Measurements from ENCODE around the gene QPRT. TPM values are rescaled to one million over a fixed set of nuclear protein-coding genes. Genes with fewer than 3 reads are reported as not detected.
"Not testable (repeated sequence)": the region's sequence is repeated elsewhere in the genome, so short reads cannot be mapped to it uniquely, and the experiment has no call there.

The QPRT gene
- total RNA-seq, 3 donors from 2014 or later (not counting 1 experiment from before 2014, with no cell fraction given): 2.5 to 6.3 (median 4.7) TPM

DNA sequence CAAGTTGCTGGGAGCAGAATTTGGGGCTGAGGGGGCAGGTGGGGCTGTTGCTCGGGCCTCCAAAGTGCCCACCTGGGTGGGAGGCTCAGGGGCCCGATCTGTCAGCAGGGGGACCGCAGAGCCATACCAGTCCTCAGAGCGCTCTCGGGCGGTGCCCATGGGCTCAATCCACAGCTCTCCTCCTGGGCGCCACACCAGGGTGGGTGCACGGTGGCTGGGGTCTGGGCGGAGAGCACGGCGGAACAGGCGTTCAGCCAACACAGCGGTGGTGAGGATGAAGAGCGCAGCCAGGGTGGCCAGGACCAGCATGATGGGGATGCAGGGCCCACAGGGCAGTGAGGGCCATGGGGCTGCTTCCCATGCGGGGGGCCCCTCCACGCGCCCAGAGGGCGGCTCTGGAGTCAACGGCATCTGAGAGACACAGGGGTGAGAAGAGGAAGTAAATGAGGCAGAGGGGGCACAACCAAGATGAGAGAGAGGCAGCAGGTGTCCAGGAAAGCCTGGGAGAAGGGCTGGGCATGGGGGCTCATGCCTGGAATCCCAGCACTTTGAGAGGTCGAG is 65.6 kb downstream of the QPRT start:
- TF ChIP-seq, protein P1, sequence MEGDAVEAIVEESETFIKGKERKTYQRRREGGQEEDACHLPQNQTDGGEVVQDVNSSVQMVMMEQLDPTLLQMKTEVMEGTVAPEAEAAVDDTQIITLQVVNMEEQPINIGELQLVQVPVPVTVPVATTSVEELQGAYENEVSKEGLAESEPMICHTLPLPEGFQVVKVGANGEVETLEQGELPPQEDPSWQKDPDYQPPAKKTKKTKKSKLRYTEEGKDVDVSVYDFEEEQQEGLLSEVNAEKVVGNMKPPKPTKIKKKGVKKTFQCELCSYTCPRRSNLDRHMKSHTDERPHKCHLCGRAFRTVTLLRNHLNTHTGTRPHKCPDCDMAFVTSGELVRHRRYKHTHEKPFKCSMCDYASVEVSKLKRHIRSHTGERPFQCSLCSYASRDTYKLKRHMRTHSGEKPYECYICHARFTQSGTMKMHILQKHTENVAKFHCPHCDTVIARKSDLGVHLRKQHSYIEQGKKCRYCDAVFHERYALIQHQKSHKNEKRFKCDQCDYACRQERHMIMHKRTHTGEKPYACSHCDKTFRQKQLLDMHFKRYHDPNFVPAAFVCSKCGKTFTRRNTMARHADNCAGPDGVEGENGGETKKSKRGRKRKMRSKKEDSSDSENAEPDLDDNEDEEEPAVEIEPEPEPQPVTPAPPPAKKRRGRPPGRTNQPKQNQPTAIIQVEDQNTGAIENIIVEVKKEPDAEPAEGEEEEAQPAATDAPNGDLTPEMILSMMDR (IDR thresholded peaks at IDR 0.05): no peak
- Mint-ChIP-seq H3K36me3 (no peaks in the 10 kb centered on the region), H3K4me1 (peaks cover 55 to 84% of the 10 kb centered on the region in 2 donors), H3K27me3 (ENCODE audit: low read depth in 2 of 2) (no peaks in the 10 kb centered on the region), H3K9me3 (no peaks in the 10 kb centered on the region), H3K27ac (peak overlapping the region; percentile 99), H3K4me3 (peak overlapping the region; percentile 100)
- peak overlapping the region; percentile 100 for H3K27ac ChIP-seq (ENCODE audit: low read length)
- WGBS (ENCODE audit: insufficient coverage): 18% methylated on average over 20 of the region's 20 CpGs
- ATAC-seq: no peak
- H3K4me3 ChIP-seq (ENCODE audit: low read length): peak overlapping the region; percentile 100
- H3K4me1 ChIP-seq (ENCODE audit: control insufficient read depth, insufficient read depth, low read length): peaks cover 82% of the 10 kb centered on the region
- DNase-seq: peak; percentile 21 to 45
- intact Hi-C loops (cut with micrococcal nuclease): loop anchor here (1.0 to 10.0 kb wide), 2 partner anchors 41 to 80 kb away; partner anchors contain the start of gene SPN
- no peaks in the 10 kb centered on the region for H3K27me3 ChIP-seq (ENCODE audit: control insufficient read depth, insufficient read depth, low read length)
- no peaks in the 10 kb centered on the region for H3K9me3 ChIP-seq (ENCODE audit: control insufficient read depth, insufficient read depth, low read length)
- peaks cover 36% of the 10 kb centered on the region for H3K36me3 ChIP-seq (ENCODE audit: control insufficient read depth, insufficient read depth, low read length)

DNA sequence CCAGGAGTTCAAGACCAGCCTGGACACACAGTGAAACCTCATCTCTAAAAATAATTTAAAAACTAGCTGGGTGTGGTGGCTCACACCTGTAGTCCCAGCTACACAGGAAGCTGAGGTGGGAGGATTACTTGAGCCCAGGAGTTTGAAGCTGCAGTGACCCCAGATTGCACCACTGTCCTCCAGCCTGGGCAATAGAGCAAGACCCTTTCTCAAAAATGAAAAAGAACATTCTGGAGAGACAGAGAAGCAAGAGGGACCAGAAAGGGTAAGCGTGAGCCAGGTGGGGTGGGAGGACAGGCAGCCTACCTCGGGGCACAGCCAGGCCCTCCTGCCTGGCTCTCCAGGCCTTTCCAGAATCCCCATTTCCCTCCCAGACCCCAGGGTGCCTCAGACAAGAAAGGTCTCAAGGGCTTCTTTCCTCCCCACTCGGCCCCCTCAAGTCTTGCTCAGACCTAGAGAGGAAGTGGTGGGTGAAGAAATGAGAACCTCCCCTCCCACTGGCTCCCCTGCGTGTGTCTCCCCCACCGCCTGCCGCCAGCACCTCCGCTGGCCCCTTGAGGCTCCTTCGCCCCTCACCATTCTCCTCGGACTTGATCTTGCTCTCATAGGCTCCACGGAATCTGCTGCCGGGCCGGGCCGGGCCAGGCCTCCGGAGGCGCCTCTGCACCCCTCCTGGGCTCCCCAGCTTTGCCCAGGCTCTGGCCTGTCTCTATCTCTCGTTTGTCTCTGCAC is 66.3 kb downstream of the QPRT start:
- intact Hi-C loops (cut with micrococcal nuclease): loop anchor here (1.0 to 10.0 kb wide), 2 partner anchors 40 to 80 kb away; partner anchors contain the start of gene SPN
- peak overlapping the region; percentile 99 for H3K27ac Mint-ChIP-seq
- H3K9me3 Mint-ChIP-seq: no peaks in the 10 kb centered on the region
- under 1% methylated on average over 15 of the region's 16 CpGs for WGBS (ENCODE audit: insufficient coverage)
- Histone ChIP-seq H3K9me3 (ENCODE audit: control insufficient read depth, insufficient read depth, low read length) (no peaks in the 10 kb centered on the region), H3K4me1 (ENCODE audit: control insufficient read depth, insufficient read depth, low read length) (peaks cover 80% of the 10 kb centered on the region), H3K36me3 (ENCODE audit: control insufficient read depth, insufficient read depth, low read length) (peaks cover 36% of the 10 kb centered on the region), H3K27me3 (ENCODE audit: control insufficient read depth, insufficient read depth, low read length) (no peaks in the 10 kb centered on the region), H3K4me3 (ENCODE audit: low read length) (peak overlapping the region; percentile 100), H3K27ac (ENCODE audit: low read length) (peak overlapping the region; percentile 100)
- peak overlapping the region; percentile 100 for H3K4me3 Mint-ChIP-seq
- ATAC-seq (peak; percentile 61 to 79 (median 67)), DNase-seq (peak in 1 of 2 donors; percentile 75)
- TF ChIP-seq, protein P1 (IDR thresholded peaks at IDR 0.05): no peak
- H3K27me3 Mint-ChIP-seq (ENCODE audit: low read depth in 2 of 2): no peaks in the 10 kb centered on the region
- H3K36me3 Mint-ChIP-seq: no peaks in the 10 kb centered on the region
- H3K4me1 Mint-ChIP-seq: peaks cover 49 to 77% of the 10 kb centered on the region in 2 donors

DNA sequence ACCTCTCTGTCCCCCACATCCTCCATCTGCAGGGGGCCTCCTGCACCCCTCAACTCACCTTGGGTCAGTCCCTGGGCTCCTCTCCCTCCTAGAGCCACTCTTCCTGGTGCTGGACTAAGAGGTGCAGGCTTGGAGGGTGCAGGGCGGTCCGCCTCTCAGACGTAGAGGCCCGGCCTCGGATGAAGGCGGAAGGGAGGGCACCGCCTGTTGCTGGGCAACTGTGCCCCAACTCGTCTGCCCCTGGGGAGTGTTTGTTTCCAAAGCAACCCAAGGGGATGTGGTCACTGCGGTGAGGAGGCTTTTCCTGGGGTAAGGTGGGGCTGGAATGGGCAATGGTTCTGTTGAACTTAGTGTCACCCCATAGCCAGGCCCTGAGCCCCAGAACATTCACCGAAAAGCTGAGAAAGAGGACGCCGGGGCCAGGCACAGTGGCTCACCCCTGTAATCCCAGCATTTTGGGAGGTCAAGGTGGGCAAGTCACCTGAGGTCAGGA is 66.9 kb downstream of the QPRT start, which contains the start of gene C16orf54:
C16orf54 (minus strand) TSS at position 138 of the 493 bp plus-strand sequence. CDS start 1,039 bp downstream, outside the sequence.
- Mint-ChIP-seq H3K9me3 (no peaks in the 10 kb centered on the region), H3K27ac (peak within 1 kb of the TSS; percentile 99), H3K4me3 (peak within 1 kb of the TSS; percentile 100), H3K36me3 (no peaks in the 10 kb centered on the region), H3K4me1 (peaks cover 43 to 71% of the 10 kb centered on the region in 2 donors), H3K27me3 (ENCODE audit: low read depth in 2 of 2) (no peaks in the 10 kb centered on the region)
- Histone ChIP-seq H3K9me3 (ENCODE audit: control insufficient read depth, insufficient read depth, low read length) (no peaks in the 10 kb centered on the region), H3K27ac (ENCODE audit: low read length) (peak within 1 kb of the TSS; percentile 100), H3K4me1 (ENCODE audit: control insufficient read depth, insufficient read depth, low read length) (peaks cover 74% of the 10 kb centered on the region), H3K27me3 (ENCODE audit: control insufficient read depth, insufficient read depth, low read length) (no peaks in the 10 kb centered on the region), H3K4me3 (ENCODE audit: low read length) (peak within 1 kb of the TSS; percentile 100), H3K36me3 (ENCODE audit: control insufficient read depth, insufficient read depth, low read length) (peaks cover 35% of the 10 kb centered on the region)
- intact Hi-C loops (cut with micrococcal nuclease): loop anchor here (1.0 to 10.0 kb wide), 6 partner anchors 8 to 81 kb away; partner anchors contain the start of genes KIF22, PAGR1 and SPN
- peak; percentile 82 to 95 (median 88) for ATAC-seq
- 0% methylated on average over 12 of the region's 12 CpGs for WGBS (ENCODE audit: insufficient coverage)
- peak; percentile 88 to 97 for DNase-seq
- TF ChIP-seq, protein P1 (IDR thresholded peaks at IDR 0.05): no peak

DNA sequence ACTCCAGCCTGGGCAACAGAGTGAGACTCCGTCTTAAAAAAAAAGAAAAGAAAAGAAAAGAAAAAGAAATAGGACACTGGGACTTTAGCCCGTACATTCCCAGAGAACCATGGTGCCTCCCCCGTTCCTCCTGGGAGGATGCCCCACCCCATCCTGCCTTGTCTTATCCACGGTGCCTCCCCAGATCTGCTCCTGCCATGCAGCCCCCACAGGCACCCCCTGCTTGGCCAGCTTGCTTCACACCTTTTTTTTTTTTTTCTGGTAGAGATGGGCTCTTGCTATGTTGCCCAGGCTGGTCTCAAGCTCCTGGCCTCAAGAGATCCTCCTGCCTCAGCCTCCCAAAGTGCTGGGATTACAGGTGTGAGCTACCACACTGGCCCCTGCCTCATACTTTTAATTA is 67.5 kb downstream of the QPRT start:
- Mint-ChIP-seq H3K27ac (peak overlapping the region; percentile 99), H3K4me1 (peaks cover 36 to 65% of the 10 kb centered on the region in 2 donors), H3K4me3 (peak overlapping the region; percentile 100)
- intact Hi-C loops (cut with micrococcal nuclease): loop anchor here (1.0 to 10.0 kb wide), 5 partner anchors 8 to 82 kb away; partner anchors contain the start of genes KIF22, PAGR1 and SPN
- WGBS (ENCODE audit: insufficient coverage): 15% methylated on average over 4 of the region's 4 CpGs
- peaks cover 68% of the 10 kb centered on the region for H3K4me1 ChIP-seq (ENCODE audit: control insufficient read depth, insufficient read depth, low read length)
- ATAC-seq; H3K9me3 Mint-ChIP-seq; H3K36me3 Mint-ChIP-seq; H3K9me3 ChIP-seq (ENCODE audit: control insufficient read depth, insufficient read depth, low read length); H3K27me3 Mint-ChIP-seq (ENCODE audit: low read depth in 2 of 2); H3K27me3 ChIP-seq (ENCODE audit: control insufficient read depth, insufficient read depth, low read length): not testable (repeated sequence)
- H3K4me3 ChIP-seq (ENCODE audit: low read length): peak overlapping the region; percentile 100
- DNase-seq: peak in 1 of 2 donors; percentile 53
- peaks cover 29% of the 10 kb centered on the region for H3K36me3 ChIP-seq (ENCODE audit: control insufficient read depth, insufficient read depth, low read length)
- peak overlapping the region; percentile 100 for H3K27ac ChIP-seq (ENCODE audit: low read length)
